Kidney epithelial cell (primary cell): ENCODE results near the gene NR3C2. TPM values are rescaled to one million over a fixed set of nuclear protein-coding genes. Genes with fewer than 3 reads are reported as not detected.

ENCODE experiments used
- DNase-seq: peaks from one replicate; pipeline ENCODE4 v3.0.0-alpha.2; 2010; ENCODE audit warnings: low read depth
- H3K27me3 ChIP-seq: 2 replicates; pipeline ENCODE4 v1.6.0; 2011; ENCODE audit warnings: low read length; ENCODE audit not compliant: control insufficient read depth, insufficient read depth
- H3K36me3 ChIP-seq: 2 replicates; pipeline ENCODE4 v1.5.1; 2011; ENCODE audit warnings: low read length; ENCODE audit not compliant: control insufficient read depth, insufficient read depth
- H3K4me3 ChIP-seq: 2 replicates; pipeline ENCODE4 v1.5.1; 2011; ENCODE audit warnings: low read depth, mild to moderate bottlenecking, control low read depth, low read length
- CTCF ChIP-seq: IDR thresholded peaks from 2 replicates; pipeline ENCODE4 v1.5.1; 2011; ENCODE audit warnings: mild to moderate bottlenecking, moderate library complexity, low read length, control low read depth, inconsistent platforms; ENCODE audit not compliant: insufficient read depth, poor library complexity, severe bottlenecking
- total RNA-seq: library from RNA; depleted of rRNA; stranded (reverse); fragments of >200 nt; gene quantifications from 2 replicates; pipeline ENCODE4 v1.2.3, GENCODE V29; 2015

The NR3C2 gene
- total RNA-seq, 1 donor from 2014 or later = 6.5 TPM

- no peaks in the 10 kb centered on the region for H3K36me3 ChIP-seq
- DNase-seq = no peak
These were observed 12.6 kb upstream of the NR3C2 start for GRCh38 chr4:148454835-148455234.

GRCh38 chr4:148453833-148454232 lies 11.6 kb upstream of the NR3C2 start:
- DNase-seq = no peak
- Histone ChIP-seq H3K4me3 (no peak overlapping the region), H3K36me3 (no peaks in the 10 kb centered on the region), H3K27me3 (no peaks in the 10 kb centered on the region)
- no peak for TF ChIP-seq CTCF

More at GRCh38 chr4:148454835-148455234, 12.6 kb upstream of the NR3C2 start:
- Histone ChIP-seq H3K27me3 (no peaks in the 10 kb centered on the region), H3K4me3 (no peak overlapping the region)
- no peak for TF ChIP-seq CTCF

GRCh38 chr4:148452970-148453369 lies 10.8 kb upstream of the NR3C2 start:
- TF ChIP-seq CTCF = no peak
- no peaks in the 10 kb centered on the region for H3K27me3 ChIP-seq
- H3K4me3 ChIP-seq = no peak overlapping the region
- DNase-seq = no peak
- no peaks in the 10 kb centered on the region for H3K36me3 ChIP-seq

GRCh38 chr4:148449921-148450320 lies 7.7 kb upstream of the NR3C2 start:
- Histone ChIP-seq H3K4me3 (no peak overlapping the region), H3K27me3 (peaks cover 3% of the 10 kb centered on the region), H3K36me3 (no peaks in the 10 kb centered on the region)
- DNase-seq = no peak
- no peak for TF ChIP-seq CTCF

GRCh38 chr4:148448141-148448540 lies 5.9 kb upstream of the NR3C2 start:
- TF ChIP-seq CTCF = no peak

GRCh38 chr4:148447681-148448080 lies 5.5 kb upstream of the NR3C2 start:
- Histone ChIP-seq H3K27me3 (peaks cover 8% of the 10 kb centered on the region), H3K36me3 (no peaks in the 10 kb centered on the region), H3K4me3 (no peak overlapping the region)
- TF ChIP-seq CTCF = no peak
- no peak for DNase-seq

More at GRCh38 chr4:148448141-148448540, 5.9 kb upstream of the NR3C2 start:
- Histone ChIP-seq H3K27me3 (peaks cover 8% of the 10 kb centered on the region), H3K4me3 (no peak overlapping the region), H3K36me3 (no peaks in the 10 kb centered on the region)
- DNase-seq = no peak
